ENCODE measurements around the gene PAX5. TPM values are rescaled to one million over a fixed set of nuclear protein-coding genes. Genes with fewer than 3 reads are reported as not detected.

Gene PAX5
- total RNA-seq, 1 donor from 2014 or later, result not detected

GRCh38 chr9:37004424-37004935 is 29.6 kb downstream of the PAX5 start:
- no peaks in the 10 kb centered on the region for H3K4me1 ChIP-seq (ENCODE audit: control insufficient read depth in 3 of 3, insufficient read depth in 3 of 3, low read length in 3 of 3)
- no peaks in the 10 kb centered on the region for H3K9me3 ChIP-seq (ENCODE audit: control insufficient read depth in 3 of 3, low read length in 3 of 3)
- H3K27ac ChIP-seq (ENCODE audit: low read depth, low read length), result no peak overlapping the region
- no peak overlapping the region for H3K9ac ChIP-seq (ENCODE audit: low read depth in 1 of 3, low read length in 3 of 3)
- no peaks in the 10 kb centered on the region for H3K36me3 ChIP-seq (ENCODE audit: control insufficient read depth in 3 of 3, insufficient read depth in 3 of 3, low read length in 3 of 3)
- no peak overlapping the region for H3K4me3 ChIP-seq (ENCODE audit: low read length in 3 of 3)
- peaks cover 66 to 85% (median 78%) of the 10 kb centered on the region in 3 donors for H3K27me3 ChIP-seq (ENCODE audit: control insufficient read depth in 3 of 3, insufficient read depth in 3 of 3, low read length in 3 of 3)

- Histone ChIP-seq H3K9me3 (ENCODE audit: control insufficient read depth in 3 of 3, low read length in 3 of 3) (no peaks in the 10 kb centered on the region), H3K4me3 (ENCODE audit: low read length in 3 of 3) (no peak overlapping the region), H3K27me3 (ENCODE audit: control insufficient read depth in 3 of 3, insufficient read depth in 3 of 3, low read length in 3 of 3) (peaks cover 65 to 83% (median 80%) of the 10 kb centered on the region in 3 donors), H3K4me1 (ENCODE audit: control insufficient read depth in 3 of 3, insufficient read depth in 3 of 3, low read length in 3 of 3) (no peaks in the 10 kb centered on the region), H3K27ac (ENCODE audit: low read depth, low read length) (no peak overlapping the region), H3K9ac (ENCODE audit: low read depth in 1 of 3, low read length in 3 of 3) (no peak overlapping the region), H3K36me3 (ENCODE audit: control insufficient read depth in 3 of 3, insufficient read depth in 3 of 3, low read length in 3 of 3) (no peaks in the 10 kb centered on the region)
These were observed 31.5 kb downstream of the PAX5 start for GRCh38 chr9:37002413-37003217.

- H3K9ac ChIP-seq (ENCODE audit: low read depth in 1 of 3, low read length in 3 of 3), result no peak overlapping the region
- no peak overlapping the region for H3K4me3 ChIP-seq (ENCODE audit: low read length in 3 of 3)
- H3K9me3 ChIP-seq (ENCODE audit: control insufficient read depth in 3 of 3, low read length in 3 of 3), result no peaks in the 10 kb centered on the region
- H3K4me1 ChIP-seq (ENCODE audit: control insufficient read depth in 3 of 3, insufficient read depth in 3 of 3, low read length in 3 of 3), result no peaks in the 10 kb centered on the region
- no peak overlapping the region for H3K27ac ChIP-seq (ENCODE audit: low read depth, low read length)
- no peaks in the 10 kb centered on the region for H3K36me3 ChIP-seq (ENCODE audit: control insufficient read depth in 3 of 3, insufficient read depth in 3 of 3, low read length in 3 of 3)
- H3K27me3 ChIP-seq (ENCODE audit: control insufficient read depth in 3 of 3, insufficient read depth in 3 of 3, low read length in 3 of 3), result peaks cover 64 to 81% (median 81%) of the 10 kb centered on the region in 3 donors
These were observed 32.0 kb downstream of the PAX5 start for GRCh38 chr9:37002036-37002412.

- H3K4me3 ChIP-seq (ENCODE audit: low read length in 3 of 3), result no peak overlapping the region
- H3K27me3 ChIP-seq (ENCODE audit: control insufficient read depth in 3 of 3, insufficient read depth in 3 of 3, low read length in 3 of 3), result peaks cover 60 to 81% (median 77%) of the 10 kb centered on the region in 3 donors
- no peaks in the 10 kb centered on the region for H3K9me3 ChIP-seq (ENCODE audit: control insufficient read depth in 3 of 3, low read length in 3 of 3)
- no peaks in the 10 kb centered on the region for H3K36me3 ChIP-seq (ENCODE audit: control insufficient read depth in 3 of 3, insufficient read depth in 3 of 3, low read length in 3 of 3)
- no peak overlapping the region for H3K27ac ChIP-seq (ENCODE audit: low read depth, low read length)
- H3K4me1 ChIP-seq (ENCODE audit: control insufficient read depth in 3 of 3, insufficient read depth in 3 of 3, low read length in 3 of 3), result no peaks in the 10 kb centered on the region
- no peak overlapping the region for H3K9ac ChIP-seq (ENCODE audit: low read depth in 1 of 3, low read length in 3 of 3)
These were observed 32.6 kb downstream of the PAX5 start for GRCh38 chr9:37001459-37001858.

GRCh38 chr9:36999728-37000333 is 34.2 kb downstream of the PAX5 start:
- H3K27me3 ChIP-seq (ENCODE audit: control insufficient read depth in 3 of 3, insufficient read depth in 3 of 3, low read length in 3 of 3), result peaks cover 47 to 67% (median 64%) of the 10 kb centered on the region in 3 donors
- H3K4me1 ChIP-seq (ENCODE audit: control insufficient read depth in 3 of 3, insufficient read depth in 3 of 3, low read length in 3 of 3), result no peaks in the 10 kb centered on the region
- no peak overlapping the region for H3K9ac ChIP-seq (ENCODE audit: low read depth in 1 of 3, low read length in 3 of 3)

GRCh38 chr9:36997414-36997813 is 36.7 kb downstream of the PAX5 start:
- peaks cover 32 to 57% (median 48%) of the 10 kb centered on the region in 3 donors for H3K27me3 ChIP-seq (ENCODE audit: control insufficient read depth in 3 of 3, insufficient read depth in 3 of 3, low read length in 3 of 3)
- no peak overlapping the region for H3K27ac ChIP-seq (ENCODE audit: low read depth, low read length)
- H3K4me3 ChIP-seq (ENCODE audit: low read length in 3 of 3), result no peak overlapping the region
- no peak overlapping the region for H3K9ac ChIP-seq (ENCODE audit: low read depth in 1 of 3, low read length in 3 of 3)
- no peaks in the 10 kb centered on the region for H3K9me3 ChIP-seq (ENCODE audit: control insufficient read depth in 3 of 3, low read length in 3 of 3)
- no peaks in the 10 kb centered on the region for H3K36me3 ChIP-seq (ENCODE audit: control insufficient read depth in 3 of 3, insufficient read depth in 3 of 3, low read length in 3 of 3)
- no peaks in the 10 kb centered on the region for H3K4me1 ChIP-seq (ENCODE audit: control insufficient read depth in 3 of 3, insufficient read depth in 3 of 3, low read length in 3 of 3)

More at GRCh38 chr9:36999728-37000333, 34.2 kb downstream of the PAX5 start:
- Histone ChIP-seq H3K36me3 (ENCODE audit: control insufficient read depth in 3 of 3, insufficient read depth in 3 of 3, low read length in 3 of 3) (no peaks in the 10 kb centered on the region), H3K4me3 (ENCODE audit: low read length in 3 of 3) (no peak overlapping the region), H3K9me3 (ENCODE audit: control insufficient read depth in 3 of 3, low read length in 3 of 3) (no peaks in the 10 kb centered on the region), H3K27ac (ENCODE audit: low read depth, low read length) (no peak overlapping the region)

- no peak overlapping the region for H3K9ac ChIP-seq (ENCODE audit: low read depth in 1 of 3, low read length in 3 of 3)
- H3K36me3 ChIP-seq (ENCODE audit: control insufficient read depth in 3 of 3, insufficient read depth in 3 of 3, low read length in 3 of 3), result no peaks in the 10 kb centered on the region
- no peaks in the 10 kb centered on the region for H3K4me1 ChIP-seq (ENCODE audit: control insufficient read depth in 3 of 3, insufficient read depth in 3 of 3, low read length in 3 of 3)
- peaks cover 0 to under 1% (median under 1%) of the 10 kb centered on the region in 3 donors for H3K9me3 ChIP-seq (ENCODE audit: control insufficient read depth in 3 of 3, low read length in 3 of 3)
- peaks cover 25 to 50% (median 44%) of the 10 kb centered on the region in 3 donors for H3K27me3 ChIP-seq (ENCODE audit: control insufficient read depth in 3 of 3, insufficient read depth in 3 of 3, low read length in 3 of 3)
- H3K4me3 ChIP-seq (ENCODE audit: low read length in 3 of 3), result no peak overlapping the region
- H3K27ac ChIP-seq (ENCODE audit: low read depth, low read length), result no peak overlapping the region
These were observed 37.4 kb downstream of the PAX5 start for GRCh38 chr9:36996706-36997086.

GRCh38 chr9:36995927-36996705 is 38.0 kb downstream of the PAX5 start:
- no peak overlapping the region for H3K27ac ChIP-seq (ENCODE audit: low read depth, low read length)
- no peak overlapping the region for H3K9ac ChIP-seq (ENCODE audit: low read depth in 1 of 3, low read length in 3 of 3)
- no peaks in the 10 kb centered on the region for H3K4me1 ChIP-seq (ENCODE audit: control insufficient read depth in 3 of 3, insufficient read depth in 3 of 3, low read length in 3 of 3)
- H3K36me3 ChIP-seq (ENCODE audit: control insufficient read depth in 3 of 3, insufficient read depth in 3 of 3, low read length in 3 of 3), result no peaks in the 10 kb centered on the region
- peaks cover 3 to 6% (median 4%) of the 10 kb centered on the region in 3 donors for H3K9me3 ChIP-seq (ENCODE audit: control insufficient read depth in 3 of 3, low read length in 3 of 3)
- H3K27me3 ChIP-seq (ENCODE audit: control insufficient read depth in 3 of 3, insufficient read depth in 3 of 3, low read length in 3 of 3), result peaks cover 22 to 51% (median 39%) of the 10 kb centered on the region in 3 donors
- H3K4me3 ChIP-seq (ENCODE audit: low read length in 3 of 3), result peak overlapping the region in 1 of 3 donors; percentile 29

GRCh38 chr9:36993933-36994764 is 39.9 kb downstream of the PAX5 start:
- Histone ChIP-seq H3K36me3 (ENCODE audit: control insufficient read depth in 3 of 3, insufficient read depth in 3 of 3, low read length in 3 of 3) (no peaks in the 10 kb centered on the region), H3K4me1 (ENCODE audit: control insufficient read depth in 3 of 3, insufficient read depth in 3 of 3, low read length in 3 of 3) (no peaks in the 10 kb centered on the region), H3K27me3 (ENCODE audit: control insufficient read depth in 3 of 3, insufficient read depth in 3 of 3, low read length in 3 of 3) (peaks cover 21 to 43% (median 34%) of the 10 kb centered on the region in 3 donors), H3K27ac (ENCODE audit: low read depth, low read length) (no peak overlapping the region), H3K9ac (ENCODE audit: low read depth in 1 of 3, low read length in 3 of 3) (no peak overlapping the region), H3K9me3 (ENCODE audit: control insufficient read depth in 3 of 3, low read length in 3 of 3) (peaks cover 4 to 11% (median 10%) of the 10 kb centered on the region in 3 donors), H3K4me3 (ENCODE audit: low read length in 3 of 3) (no peak overlapping the region)
